Epithelial cell of esophagus (primary cell): ENCODE results near the gene HOXD9.

ENCODE experiments used
- DNase-seq: peaks from one replicate; pipeline ENCODE4 v3.0.0; 2010; ENCODE audit warnings: low read depth
- H3K4me3 ChIP-seq: 2 replicates; pipeline ENCODE4 v1.5.1; 2011; ENCODE audit warnings: mild to moderate bottlenecking, low read length, control low read depth
- CTCF ChIP-seq: IDR thresholded peaks from 2 replicates; pipeline ENCODE4 v1.5.1; 2011; ENCODE audit warnings: low read depth, mild to moderate bottlenecking, low read length, control low read depth, inconsistent platforms; ENCODE audit not compliant: insufficient read depth; ENCODE audit errors: missing control alignments

Gene HOXD9

GRCh38 chr2:176152350-176153181, 30.0 kb downstream of the HOXD9 start:
- DNase-seq = no peak
- no peak for TF ChIP-seq CTCF
- H3K4me3 ChIP-seq = no peak overlapping the region

- no peak overlapping the region for H3K4me3 ChIP-seq
- DNase-seq = no peak
- no peak for TF ChIP-seq CTCF
Observed at GRCh38 chr2:176154576-176155252, 32.2 kb downstream of the HOXD9 start.

- no peak for TF ChIP-seq CTCF
- DNase-seq = no peak
- no peak overlapping the region for H3K4me3 ChIP-seq
Observed at GRCh38 chr2:176155356-176156044, 33.0 kb downstream of the HOXD9 start.

- TF ChIP-seq CTCF = no peak
- no peak for DNase-seq
- no peak overlapping the region for H3K4me3 ChIP-seq
Observed at GRCh38 chr2:176156301-176156806, 33.8 kb downstream of the HOXD9 start.

- DNase-seq = no peak
- no peak within 1 kb of the TSS for H3K4me3 ChIP-seq
- no peak for TF ChIP-seq CTCF
Observed at GRCh38 chr2:176156807-176157498, 34.4 kb downstream of the HOXD9 start, which contains the start of gene HOXD3. Gene HOXD3, plus strand, starts transcription at chr2:176157307. Its CDS starts 11,808 bp downstream, at chr2:176169115.

- DNase-seq = no peak
- TF ChIP-seq CTCF = no peak
- no peak overlapping the region for H3K4me3 ChIP-seq
Observed at GRCh38 chr2:176157499-176158185, 35.1 kb downstream of the HOXD9 start.
